DND-41 (cell line): Measurements from ENCODE around the gene CYBA.

Source experiments
- ATAC-seq: fragments of 200-7000 bp; cut with Tn5 transposase; 3 replicates; pipeline ENCODE4 v1.9.1; 2021; ENCODE audit warnings: low read depth; ENCODE audit not compliant: insufficient read depth
- DNase-seq: peaks from one replicate; pipeline ENCODE4 v3.0.0-alpha.2; 2020
- H2AFZ ChIP-seq: 2 replicates; pipeline ENCODE4 v1.6.0; 2012; ENCODE audit warnings: low read depth, low read length
- H3K27ac ChIP-seq: 2 replicates; pipeline ENCODE4 v1.5.1; 2012; ENCODE audit warnings: low read length, inconsistent platforms
- H3K27me3 ChIP-seq: fragments of 200-600 bp; sonication (generic); 2 replicates; pipeline ENCODE4 v1.6.0; 2012; ENCODE audit warnings: low read length, mild to moderate bottlenecking, inconsistent platforms; ENCODE audit not compliant: insufficient read depth, poor library complexity
- H3K36me3 ChIP-seq: 2 replicates; pipeline ENCODE4 v1.5.1; 2012; ENCODE audit warnings: low read length, inconsistent platforms; ENCODE audit not compliant: insufficient read depth
- H3K4me1 ChIP-seq: 2 replicates; pipeline ENCODE4 v1.5.1; 2012; ENCODE audit warnings: mild to moderate bottlenecking, low read length; ENCODE audit not compliant: insufficient read depth
- H3K4me2 ChIP-seq: 2 replicates; pipeline ENCODE4 v1.6.0; 2012; ENCODE audit warnings: mild to moderate bottlenecking, moderate library complexity, low read length, inconsistent platforms; ENCODE audit not compliant: insufficient read depth
- H3K4me3 ChIP-seq, 2 experiments: fragments of 200-600 bp in 1 of 2; shearing (Covaris generic) in 1 of 2; 2 replicates each; pipeline ENCODE4 v1.5.1; 2012 to 2016; ENCODE audit warnings: inconsistent platforms in 2 of 2, low read length in 2 of 2, mild to moderate bottlenecking in 2 of 2, low read depth in 1 of 2, moderate library complexity in 1 of 2
- H3K79me2 ChIP-seq: 2 replicates; pipeline ENCODE4 v1.6.0; 2012; ENCODE audit warnings: low read length, inconsistent platforms; ENCODE audit not compliant: insufficient read depth
- H3K9ac ChIP-seq: 2 replicates; pipeline ENCODE4 v1.6.0; 2012; ENCODE audit warnings: low read depth, mild to moderate bottlenecking, inconsistent platforms, low read length, moderate library complexity
- H3K9me3 ChIP-seq: 2 replicates; pipeline ENCODE4 v1.5.1; 2012; ENCODE audit warnings: low read length, moderate library complexity, mild to moderate bottlenecking, inconsistent platforms; ENCODE audit not compliant: insufficient read depth, severe bottlenecking
- H4K20me1 ChIP-seq: 2 replicates; pipeline ENCODE4 v1.6.0; 2012; ENCODE audit warnings: low read length; ENCODE audit not compliant: insufficient read depth
- EZH2 ChIP-seq: IDR thresholded peaks from 3 replicates; pipeline ENCODE4 v1.6.1; 2012; ENCODE audit warnings: borderline replicate concordance, low read depth, mild to moderate bottlenecking, moderate library complexity, low read length, inconsistent platforms; ENCODE audit not compliant: severe bottlenecking
- TF ChIP-seq, protein P1 (sequence below): IDR thresholded peaks from 2 replicates; pipeline ENCODE4 v1.5.1; 2012; ENCODE audit warnings: borderline replicate concordance, low read length, moderate library complexity, mild to moderate bottlenecking; ENCODE audit not compliant: poor library complexity, severe bottlenecking; ENCODE audit errors: extremely low read depth

Gene CYBA

GRCh38 chr16:88693420-88694177 is 42.7 kb upstream of the CYBA start:
- Histone ChIP-seq H3K27ac (no peak overlapping the region), H4K20me1 (peaks cover 6% of the 10 kb centered on the region), H3K9me3 (no peaks in the 10 kb centered on the region), H3K27me3 (no peaks in the 10 kb centered on the region), H2AFZ (no peak overlapping the region), H3K4me2 (no peak overlapping the region), H3K4me3 (no peak overlapping the region), H3K4me1 (peaks cover 3% of the 10 kb centered on the region; the same call in 1 of the 2 replicates), H3K9ac (no peak overlapping the region), H3K36me3 (peaks cover 27% of the 10 kb centered on the region), H3K79me2 (no peaks in the 10 kb centered on the region)
- ATAC-seq (no peak), DNase-seq (no peak)
- TF ChIP-seq, protein P1, sequence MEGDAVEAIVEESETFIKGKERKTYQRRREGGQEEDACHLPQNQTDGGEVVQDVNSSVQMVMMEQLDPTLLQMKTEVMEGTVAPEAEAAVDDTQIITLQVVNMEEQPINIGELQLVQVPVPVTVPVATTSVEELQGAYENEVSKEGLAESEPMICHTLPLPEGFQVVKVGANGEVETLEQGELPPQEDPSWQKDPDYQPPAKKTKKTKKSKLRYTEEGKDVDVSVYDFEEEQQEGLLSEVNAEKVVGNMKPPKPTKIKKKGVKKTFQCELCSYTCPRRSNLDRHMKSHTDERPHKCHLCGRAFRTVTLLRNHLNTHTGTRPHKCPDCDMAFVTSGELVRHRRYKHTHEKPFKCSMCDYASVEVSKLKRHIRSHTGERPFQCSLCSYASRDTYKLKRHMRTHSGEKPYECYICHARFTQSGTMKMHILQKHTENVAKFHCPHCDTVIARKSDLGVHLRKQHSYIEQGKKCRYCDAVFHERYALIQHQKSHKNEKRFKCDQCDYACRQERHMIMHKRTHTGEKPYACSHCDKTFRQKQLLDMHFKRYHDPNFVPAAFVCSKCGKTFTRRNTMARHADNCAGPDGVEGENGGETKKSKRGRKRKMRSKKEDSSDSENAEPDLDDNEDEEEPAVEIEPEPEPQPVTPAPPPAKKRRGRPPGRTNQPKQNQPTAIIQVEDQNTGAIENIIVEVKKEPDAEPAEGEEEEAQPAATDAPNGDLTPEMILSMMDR: no peak
- no peak for TF ChIP-seq EZH2

- Histone ChIP-seq H3K27ac (no peak overlapping the region), H3K27me3 (no peaks in the 10 kb centered on the region), H3K36me3 (peaks cover 19% of the 10 kb centered on the region), H3K9ac (no peak overlapping the region), H3K4me2 (no peak overlapping the region), H3K9me3 (no peaks in the 10 kb centered on the region), H2AFZ (no peak overlapping the region), H4K20me1 (peaks cover 3% of the 10 kb centered on the region), H3K4me3 (no peak overlapping the region), H3K79me2 (no peaks in the 10 kb centered on the region), H3K4me1 (peaks cover 3% of the 10 kb centered on the region; the same call in 1 of the 2 replicates)
- DNase-seq (no peak), ATAC-seq (no peak)
- TF ChIP-seq EZH2: no peak
- TF ChIP-seq, protein P1: no peak
Observed at GRCh38 chr16:88692861-88693260, 42.0 kb upstream of the CYBA start.

DNA sequence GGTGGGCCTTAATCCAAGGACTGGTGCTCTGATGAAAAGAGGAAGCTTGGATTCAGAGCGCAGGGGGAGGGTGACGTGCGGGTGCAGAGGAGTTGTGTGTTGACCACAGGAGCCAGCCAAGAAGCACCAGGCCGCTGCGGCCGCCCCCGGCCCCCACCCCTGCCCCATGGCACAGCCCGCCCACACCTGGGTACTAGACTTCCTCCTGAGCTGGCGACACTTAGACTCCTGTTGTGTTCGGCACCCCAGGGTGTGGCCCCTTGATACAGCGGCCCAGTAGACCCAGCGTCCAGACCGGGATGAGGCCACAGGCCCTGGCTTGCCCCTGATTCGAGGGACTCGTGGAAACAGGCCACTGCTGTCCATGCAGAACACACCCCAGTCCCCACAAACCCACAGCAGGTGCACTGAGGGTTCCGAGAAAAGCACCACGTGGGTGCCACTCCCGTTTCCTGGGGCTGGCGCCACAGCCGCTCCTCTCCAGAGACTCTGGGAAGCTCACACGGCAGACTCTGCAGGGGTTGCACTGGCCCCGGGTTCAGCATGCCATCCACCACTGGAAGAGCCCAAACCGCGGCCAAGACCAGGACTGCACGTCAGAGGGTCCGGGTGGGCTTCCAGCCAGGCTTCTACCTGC is 41.2 kb upstream of the CYBA start:
- Histone ChIP-seq H3K9ac (no peak overlapping the region), H3K4me2 (no peak overlapping the region), H4K20me1 (peaks cover 5% of the 10 kb centered on the region), H3K79me2 (no peaks in the 10 kb centered on the region), H3K9me3 (no peaks in the 10 kb centered on the region), H3K4me1 (peaks cover 3% of the 10 kb centered on the region; the same call in 1 of the 2 replicates), H3K27ac (no peak overlapping the region), H3K4me3 (no peak overlapping the region), H2AFZ (no peak overlapping the region), H3K36me3 (peaks cover 11% of the 10 kb centered on the region), H3K27me3 (peaks cover 1% of the 10 kb centered on the region)
- DNase-seq: peak; percentile 49
- TF ChIP-seq, protein P1: no peak
- no peak for TF ChIP-seq EZH2
- ATAC-seq: peak; percentile 58; the same call in 2 of the 3 replicates
